ENCODE results near the gene SPOCK1.

- no peak for TF ChIP-seq GABPA (IDR thresholded peaks at IDR 0.05; ENCODE audit: low read depth)
- no peak for TF ChIP-seq CTCF (IDR thresholded peaks at IDR 0.05; ENCODE audit: insufficient read depth, low read length)
These were observed 128.7 kb downstream of the SPOCK1 start for GRCh38 chr5:137370096-137371071.

Measured in HL-60 (cell line).